NOMO-1 treated with dmso at 0.1 percent for 144 hours (cell line): ENCODE results near the gene TRAPPC10.

Experiments
- DNase-seq: peaks from one replicate; lab custom pipeline; 2025; ENCODE audit not compliant: unreplicated experiment; lab: John Stamatoyannopoulos, UW

Gene TRAPPC10

DNA sequence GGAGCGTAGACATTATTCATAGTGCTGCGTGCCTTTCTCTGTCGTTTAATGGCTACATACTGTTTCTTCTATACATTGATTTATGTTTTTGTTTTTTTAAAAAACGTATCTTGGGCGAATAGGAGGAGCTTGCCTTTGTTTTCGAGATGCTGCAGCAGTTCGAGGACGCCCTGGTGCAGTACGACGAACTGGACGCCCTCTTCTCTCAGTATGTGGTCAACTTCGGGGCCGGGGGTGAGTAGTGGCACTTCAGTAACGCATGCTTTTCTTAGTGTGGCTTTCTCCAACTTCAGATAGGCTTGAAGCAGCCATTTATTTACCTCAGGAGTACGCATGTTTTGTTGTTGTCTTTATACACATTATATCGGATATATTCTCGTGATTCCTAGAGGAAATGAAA lies 46.9 kb downstream of the TRAPPC10 start:
- no peak for DNase-seq

DNA sequence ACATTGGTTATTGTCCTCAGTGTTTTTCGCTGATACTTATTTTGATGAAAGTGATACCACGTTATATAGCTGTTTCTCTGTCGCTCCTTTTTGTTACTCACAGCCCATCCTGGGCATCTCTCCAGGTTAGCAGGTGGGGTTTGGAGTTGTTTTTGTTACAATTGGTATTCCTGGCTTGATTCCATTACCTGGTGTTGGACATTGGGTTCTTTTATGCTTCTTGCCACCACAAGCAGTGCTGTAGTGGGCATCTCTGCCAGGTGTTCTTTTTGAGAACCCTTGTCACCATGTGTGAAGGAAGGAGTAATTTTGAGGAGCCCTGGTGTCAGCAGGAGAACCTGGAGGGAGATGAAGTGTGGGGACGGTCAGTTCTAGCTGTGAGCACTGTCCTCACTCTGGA lies 47.6 kb downstream of the TRAPPC10 start:
- no peak for DNase-seq

DNA sequence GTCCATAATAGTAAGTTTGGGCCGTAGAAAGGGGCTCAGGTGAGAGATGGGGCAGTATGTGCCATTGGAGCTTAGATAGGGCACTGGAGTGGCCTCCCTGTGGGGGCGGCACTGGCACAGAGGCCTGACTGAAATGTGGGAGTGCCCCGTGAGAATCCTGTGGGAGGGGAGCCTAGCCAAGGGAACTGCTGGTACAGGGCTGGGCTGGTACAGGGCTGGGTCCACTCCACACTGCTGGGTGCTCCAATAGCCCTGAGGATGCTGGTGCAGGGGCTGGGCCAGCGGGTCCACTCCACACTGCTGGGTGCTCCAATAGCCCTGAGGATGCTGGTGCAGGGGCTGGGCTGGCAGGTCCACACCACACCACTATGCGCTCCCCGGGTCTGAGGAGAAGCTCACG lies 50.3 kb downstream of the TRAPPC10 start:
- no peak for DNase-seq

DNA sequence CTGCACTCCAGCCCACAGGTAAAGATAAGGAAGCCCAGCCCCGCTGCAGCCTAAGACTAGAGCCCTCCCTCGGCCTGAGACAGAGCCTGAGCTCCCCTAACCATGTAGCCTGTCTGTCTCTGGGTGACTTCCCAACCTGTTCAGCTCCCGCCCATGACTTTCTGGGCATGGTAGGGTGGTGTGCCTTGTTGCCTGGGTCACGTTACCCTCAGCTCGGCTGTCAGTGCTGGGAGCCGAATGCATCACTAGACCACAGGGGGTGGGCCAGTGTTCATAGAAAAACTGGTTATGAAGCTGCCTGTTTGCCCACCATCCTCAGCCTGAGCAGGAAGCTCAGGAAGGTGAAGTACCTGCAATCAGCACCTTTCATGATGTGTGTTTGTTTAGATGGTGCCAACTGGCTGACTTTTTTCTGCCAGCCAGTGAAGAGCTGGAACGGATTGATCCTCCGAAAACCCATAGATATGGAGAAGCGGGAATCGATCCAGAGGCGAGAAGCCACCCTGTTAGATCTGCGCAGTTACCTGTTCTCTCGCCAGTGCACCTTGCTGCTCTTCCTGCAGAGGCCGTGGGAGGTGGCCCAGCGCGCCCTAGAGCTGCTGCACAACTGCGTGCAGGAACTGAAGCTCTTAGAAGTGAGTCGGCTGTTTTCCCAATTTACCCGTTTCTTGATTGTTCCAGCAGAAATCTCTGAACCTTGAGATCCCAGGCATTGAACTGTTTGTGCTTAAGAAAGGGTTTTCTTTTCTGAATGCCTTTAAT lies 51.2 kb downstream of the TRAPPC10 start:
- DNase-seq, result no peak

DNA sequence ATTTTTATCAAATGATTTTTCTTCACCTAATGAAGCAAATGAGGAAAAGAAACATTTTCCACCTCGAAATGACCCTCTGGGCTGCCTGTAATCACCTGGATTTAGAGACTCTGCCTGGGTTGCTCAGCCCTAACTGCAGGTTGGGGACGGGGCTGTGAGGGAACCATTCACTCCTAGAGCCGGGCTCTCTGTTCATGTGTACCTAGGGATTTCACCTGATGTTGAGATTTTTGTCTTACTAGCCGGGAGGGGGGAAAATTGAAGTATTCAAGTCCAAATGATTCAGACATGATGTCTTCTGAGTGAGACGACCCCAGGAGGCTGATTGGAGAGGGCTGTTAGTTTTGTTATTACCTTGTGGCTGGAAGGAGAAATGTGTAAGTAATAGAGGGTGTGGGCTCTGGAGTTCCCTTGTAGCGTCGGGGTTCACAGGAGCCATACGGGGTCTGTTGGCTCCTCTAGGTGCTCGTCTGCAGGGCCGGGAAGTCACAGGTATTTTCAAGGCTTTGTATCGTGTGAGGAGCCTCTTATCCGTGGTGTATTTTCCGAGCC lies 52.8 kb downstream of the TRAPPC10 start:
- DNase-seq, result no peak

DNA sequence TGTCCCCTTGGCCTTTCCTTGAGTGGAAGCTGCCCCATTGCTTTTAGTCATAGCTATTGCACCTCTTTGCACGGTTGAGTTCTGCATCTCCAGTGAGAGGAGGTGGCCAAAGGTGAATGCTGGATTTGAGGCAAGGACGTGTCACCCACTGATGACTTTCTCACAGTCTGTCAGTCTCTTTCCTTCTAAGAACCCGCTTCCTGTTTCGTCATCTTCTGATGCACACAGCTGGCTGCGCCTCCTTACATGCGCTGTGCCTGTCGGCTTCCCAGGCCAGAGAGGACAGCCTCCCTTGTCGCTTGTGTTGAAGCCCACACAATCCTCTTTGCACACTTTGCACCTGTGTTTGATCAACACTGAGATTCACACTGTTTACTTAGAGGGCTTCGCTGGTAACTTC lies 53.3 kb downstream of the TRAPPC10 start:
- DNase-seq, result peak; percentile 9

DNA sequence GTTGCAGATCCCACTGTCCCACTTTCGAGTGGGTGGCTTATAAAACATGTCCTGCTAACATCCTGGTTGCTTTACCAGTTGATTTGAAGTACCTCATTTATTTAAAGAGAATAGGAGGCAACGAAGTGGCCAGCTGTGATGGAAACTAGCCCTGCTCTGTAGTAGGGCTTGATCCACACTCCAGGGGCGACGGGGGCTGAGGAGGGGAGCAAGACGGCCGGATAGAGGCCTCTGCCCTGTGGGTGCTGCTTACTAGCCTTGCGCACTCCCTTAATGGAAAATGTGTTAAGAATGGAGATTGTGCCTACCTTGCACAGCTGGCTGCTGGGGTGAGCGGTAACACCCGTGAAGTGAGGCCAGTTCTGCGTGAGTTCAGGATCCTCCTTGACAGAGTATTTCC lies 54.0 kb downstream of the TRAPPC10 start:
- no peak for DNase-seq

DNA sequence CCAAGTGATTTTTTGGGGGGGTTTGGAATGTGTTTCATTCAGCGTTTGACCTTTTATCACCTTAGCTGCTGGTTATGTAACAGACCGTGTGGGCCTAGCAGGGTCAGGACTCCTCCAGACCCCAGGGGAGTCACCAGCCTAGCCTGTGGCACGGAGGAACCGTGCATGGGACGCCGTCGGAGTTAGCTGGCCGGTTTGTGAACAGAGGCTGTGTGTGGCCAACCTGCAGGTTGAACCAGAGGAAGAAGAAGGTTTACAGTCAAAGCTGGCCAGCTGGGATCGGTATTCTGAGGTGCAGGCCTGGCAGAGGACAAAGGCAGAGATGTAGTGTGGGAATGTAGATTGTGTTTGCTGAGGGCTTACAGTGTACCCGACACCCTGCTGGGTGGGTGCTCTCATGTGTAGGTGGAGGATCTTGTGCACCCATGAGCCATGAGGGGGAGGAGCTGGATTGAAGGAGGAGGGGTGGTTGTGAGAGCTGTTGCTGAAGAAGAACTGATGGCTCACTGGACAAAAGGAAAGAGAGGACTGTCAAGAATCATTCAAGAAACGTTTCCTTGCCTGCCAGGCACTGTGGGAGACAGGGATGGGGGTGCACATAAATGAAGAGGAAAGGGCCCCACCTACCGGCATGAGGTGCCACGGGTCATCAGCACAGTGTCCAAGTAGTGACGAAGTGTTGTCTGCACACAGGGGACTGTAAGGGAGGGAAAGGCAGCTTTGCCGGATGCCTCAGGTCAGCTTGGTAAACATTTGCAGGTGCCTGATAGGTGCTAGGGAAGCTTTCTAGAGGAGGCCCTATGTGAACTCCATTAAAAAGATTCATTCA lies 55.1 kb downstream of the TRAPPC10 start:
- DNase-seq, result no peak

DNA sequence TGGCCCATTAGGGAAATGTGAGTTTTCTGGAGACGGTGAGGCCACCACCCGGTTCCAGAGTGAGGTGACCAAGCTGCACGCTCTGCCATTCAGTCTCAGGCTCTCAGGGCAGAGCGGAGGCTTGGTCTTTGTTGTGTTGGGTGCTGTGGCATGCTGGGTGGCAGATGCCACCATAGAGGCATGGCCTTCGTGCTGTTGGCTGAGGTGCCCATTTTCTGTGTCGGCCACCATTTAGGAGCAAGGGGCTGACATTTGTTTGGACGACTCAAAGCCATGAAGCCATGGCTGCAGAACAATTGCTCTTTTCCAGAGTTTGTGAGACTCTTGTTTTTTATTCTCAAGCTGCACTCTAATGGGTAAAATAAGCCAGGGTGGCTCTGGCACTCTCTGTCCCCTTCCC lies 58.3 kb downstream of the TRAPPC10 start:
- DNase-seq, result no peak

DNA sequence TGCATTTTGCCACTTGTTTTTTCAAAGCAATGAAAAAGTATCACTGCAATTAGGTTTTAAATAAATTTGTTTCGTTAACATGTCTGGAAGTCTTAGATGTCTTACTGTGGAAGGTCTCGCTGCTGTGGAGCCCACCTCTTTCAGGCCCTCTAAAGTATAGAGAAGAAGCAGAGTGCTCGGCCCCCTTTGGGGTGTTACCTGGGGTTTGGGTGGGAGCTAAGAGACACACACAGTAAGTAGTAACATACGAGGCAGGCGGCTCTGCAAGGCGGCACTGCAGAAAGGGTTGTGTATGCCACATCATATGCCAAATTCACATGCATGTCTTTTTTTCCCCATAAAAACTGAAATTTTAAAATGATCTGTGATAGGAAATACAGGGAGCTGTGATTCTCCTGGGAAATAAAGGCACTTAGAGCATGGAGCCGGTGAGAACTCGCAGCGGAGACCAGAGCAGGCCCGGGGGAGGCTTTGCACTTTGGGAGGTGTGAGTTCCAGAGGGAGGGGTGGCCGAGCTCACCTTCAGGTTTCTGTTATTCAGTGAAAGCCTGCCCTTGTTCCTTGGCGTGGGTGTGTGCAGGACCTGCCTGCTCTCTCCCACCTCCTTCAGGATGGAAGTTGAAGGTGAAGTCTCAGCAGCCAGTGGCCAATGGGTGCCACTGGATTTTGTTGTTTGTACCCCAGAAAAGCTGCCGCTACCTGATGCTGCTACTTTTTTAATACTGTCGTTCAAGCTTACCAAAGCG lies 59.4 kb downstream of the TRAPPC10 start:
- no peak for DNase-seq

DNA sequence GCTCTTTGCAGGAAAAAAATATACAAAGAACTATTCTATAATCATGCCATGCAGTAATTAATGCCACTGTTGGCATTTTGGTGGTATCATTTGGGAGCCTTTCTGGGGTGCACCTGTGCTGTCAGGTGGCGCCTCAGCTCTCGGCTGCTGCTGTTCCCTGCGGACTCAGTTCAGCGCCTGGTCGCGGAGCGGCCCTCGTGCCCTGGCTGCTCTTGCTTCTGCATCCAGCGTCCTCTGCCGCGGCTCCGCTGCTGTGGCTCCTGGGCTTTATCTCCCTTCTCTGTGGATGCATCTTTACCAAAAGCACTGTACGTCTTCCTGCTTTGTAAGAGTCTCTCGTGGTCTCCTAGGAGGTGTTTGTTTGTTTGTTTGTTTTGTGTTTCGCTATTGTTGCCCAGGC lies 60.0 kb downstream of the TRAPPC10 start:
- no peak for DNase-seq

DNA sequence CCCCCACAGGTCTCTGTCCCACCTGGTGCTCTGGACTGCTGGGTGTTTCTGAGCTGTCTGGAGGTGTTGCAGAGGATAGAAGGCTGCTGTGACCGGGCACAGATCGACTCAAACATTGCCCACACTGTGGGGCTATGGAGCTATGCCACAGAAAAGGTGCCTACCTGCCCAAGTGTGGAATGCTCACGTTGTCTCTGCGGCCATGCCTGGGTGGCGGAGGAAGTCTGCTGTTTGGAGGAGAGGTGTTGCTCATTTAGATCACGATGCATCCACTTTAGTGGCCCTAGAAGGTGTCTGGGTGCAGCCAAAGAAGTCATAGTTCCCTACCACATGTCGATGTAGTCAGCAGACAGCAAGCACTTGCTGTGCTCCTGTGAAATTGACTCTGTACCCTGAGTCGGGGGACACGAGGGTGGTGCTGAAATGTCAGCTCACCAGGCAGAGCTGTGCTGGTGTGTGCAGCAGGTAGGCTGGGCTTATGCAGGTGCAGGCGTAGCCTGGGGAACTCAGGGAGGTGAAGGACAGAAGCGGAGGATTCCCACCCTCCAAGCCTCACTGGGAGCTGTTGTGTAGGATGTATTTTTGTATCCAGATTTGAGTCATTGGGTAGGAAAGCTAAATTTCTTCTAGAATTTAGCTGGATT lies 62.3 kb downstream of the TRAPPC10 start:
- DNase-seq, result no peak

DNA sequence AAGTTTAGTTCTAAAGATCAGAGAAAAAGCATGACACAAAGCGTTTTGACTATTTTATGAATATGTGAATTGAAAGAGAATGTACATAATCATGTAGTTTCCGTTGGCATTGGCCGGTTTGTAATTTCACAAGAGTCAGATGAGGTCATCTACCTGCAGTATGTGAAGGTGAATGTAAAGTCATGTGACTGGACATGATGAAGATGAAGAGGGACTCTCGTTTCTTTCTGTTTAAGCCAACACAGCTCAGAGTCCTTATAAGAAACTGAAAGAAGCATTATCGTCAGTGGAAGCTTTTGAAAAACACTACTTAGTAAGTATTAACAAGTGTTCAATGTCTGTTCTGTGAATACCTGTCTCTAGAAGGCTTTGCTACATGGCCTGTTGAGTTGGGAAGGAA lies 64.2 kb downstream of the TRAPPC10 start:
- no peak for DNase-seq

DNA sequence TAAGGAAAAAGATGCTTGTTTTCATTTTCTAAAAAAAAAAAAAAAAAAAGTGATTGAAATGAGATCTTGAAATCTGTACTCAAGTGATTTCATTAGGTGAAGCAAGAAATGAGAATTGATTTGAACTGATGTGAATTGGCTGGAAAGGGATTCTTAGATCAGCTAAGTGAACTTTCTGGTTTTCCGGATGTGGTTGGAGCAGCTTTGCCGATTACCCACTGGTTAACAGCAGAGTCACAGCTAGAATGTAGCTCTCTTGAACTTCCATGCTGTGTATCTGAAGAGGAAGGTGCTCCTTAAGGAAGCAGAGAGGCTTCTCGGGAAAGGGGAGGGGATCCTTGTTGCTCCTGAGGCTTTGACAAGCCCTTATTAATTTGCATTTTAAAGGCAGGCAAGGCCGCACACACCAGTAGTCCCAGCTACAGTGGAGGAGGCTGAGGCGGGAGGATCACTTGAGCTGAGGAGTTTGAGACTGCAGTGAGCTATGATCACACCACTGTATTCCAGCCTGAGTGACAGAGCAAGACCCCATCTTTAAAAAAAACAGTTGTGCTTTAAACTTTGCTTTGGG lies 66.4 kb downstream of the TRAPPC10 start:
- no peak for DNase-seq

DNA sequence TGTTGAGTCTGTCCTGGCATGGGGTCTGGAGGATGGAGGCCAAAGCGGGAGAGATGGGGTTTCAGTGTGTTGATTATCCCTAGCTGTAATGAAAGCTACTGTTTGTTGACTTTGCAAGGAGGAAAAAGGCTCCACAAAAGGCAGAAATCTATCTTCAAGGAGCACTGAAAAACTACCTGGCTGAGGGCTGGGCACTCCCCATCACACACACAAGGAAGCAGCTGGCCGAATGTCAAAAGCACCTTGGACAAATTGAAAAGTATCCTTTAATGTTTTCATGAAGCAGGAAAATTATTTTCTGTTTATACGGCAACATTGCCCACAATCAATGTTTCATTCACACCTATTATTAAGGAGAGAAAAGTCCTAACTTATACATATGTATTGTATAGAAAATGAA lies 67.3 kb downstream of the TRAPPC10 start:
- DNase-seq, result no peak

DNA sequence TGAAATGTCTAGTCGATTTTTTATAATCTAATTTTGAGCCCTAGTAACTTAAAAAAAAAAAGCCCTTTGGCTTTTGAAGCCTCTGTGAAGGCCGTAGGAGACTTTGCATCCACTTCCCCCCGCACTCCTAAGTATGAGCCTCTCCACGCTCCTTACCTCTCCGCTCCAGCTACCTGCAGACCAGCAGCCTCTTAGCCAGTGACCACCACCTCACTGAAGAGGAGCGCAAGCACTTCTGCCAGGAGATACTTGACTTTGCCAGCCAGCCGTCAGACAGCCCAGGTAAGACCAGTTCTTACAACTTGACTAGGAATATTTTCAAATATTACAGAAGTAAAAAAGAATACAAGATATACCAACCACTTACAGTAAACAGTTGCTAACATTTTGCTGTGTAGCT lies 67.7 kb downstream of the TRAPPC10 start:
- no peak for DNase-seq

DNA sequence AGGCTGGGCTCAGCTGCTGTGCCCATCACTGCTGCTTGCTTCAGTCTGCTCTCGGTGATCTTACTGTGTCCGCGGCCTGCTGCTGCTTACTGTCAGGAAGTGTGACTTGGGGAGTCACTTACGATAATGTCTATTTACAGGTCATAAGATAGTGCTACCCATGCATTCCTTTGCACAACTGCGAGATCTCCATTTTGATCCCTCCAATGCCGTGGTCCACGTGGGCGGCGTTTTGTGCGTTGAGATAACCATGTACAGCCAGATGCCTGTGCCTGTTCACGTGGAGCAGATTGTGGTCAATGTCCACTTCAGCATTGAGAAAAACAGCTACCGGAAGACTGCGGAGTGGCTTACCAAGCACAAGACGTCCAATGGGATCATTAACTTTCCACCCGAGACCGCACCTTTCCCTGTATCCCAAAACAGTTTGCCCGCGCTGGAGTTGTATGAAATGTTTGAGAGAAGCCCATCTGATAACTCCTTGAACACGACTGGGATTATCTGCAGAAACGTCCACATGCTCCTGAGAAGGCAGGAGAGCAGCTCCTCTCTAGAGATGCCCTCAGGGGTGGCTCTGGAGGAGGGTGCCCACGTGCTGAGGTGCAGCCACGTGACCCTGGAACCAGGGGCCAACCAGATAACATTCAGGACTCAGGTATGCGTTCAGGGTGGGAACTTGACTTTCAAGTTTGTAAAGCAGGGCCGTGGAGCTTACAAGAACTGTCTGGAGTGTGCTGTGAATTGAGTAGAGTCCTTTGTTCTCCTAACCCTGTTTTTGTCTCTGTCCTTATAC lies 70.7 kb downstream of the TRAPPC10 start:
- DNase-seq, result no peak

DNA sequence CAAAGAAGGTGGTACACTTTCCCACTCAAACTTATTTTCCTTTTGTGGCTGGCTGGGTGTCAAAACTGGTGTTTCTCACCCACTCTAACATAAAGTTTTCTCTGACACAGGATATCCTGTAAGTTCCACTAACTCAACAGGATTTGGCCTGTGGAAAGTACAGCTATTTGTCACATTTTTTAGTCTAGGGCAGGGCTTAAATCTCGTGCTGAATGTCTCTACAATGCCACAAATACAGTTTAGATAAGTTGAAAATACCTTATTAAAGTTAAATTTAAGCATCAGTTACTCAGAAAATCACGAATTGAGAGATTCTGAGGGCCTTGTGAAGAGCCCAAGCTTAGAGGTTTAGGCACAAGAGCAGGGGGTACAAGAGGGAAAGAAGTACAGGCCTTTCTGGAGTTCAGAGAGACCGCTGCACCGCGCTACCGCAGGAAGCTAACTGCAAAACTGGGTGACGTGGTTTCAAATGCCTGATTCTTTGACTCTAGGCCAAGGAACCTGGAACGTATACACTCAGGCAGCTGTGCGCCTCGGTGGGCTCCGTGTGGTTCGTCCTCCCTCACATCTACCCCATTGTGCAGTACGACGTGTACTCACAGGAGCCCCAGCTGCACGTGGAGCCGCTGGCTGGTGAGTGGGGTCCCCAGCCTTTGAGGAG lies 71.7 kb downstream of the TRAPPC10 start:
- DNase-seq, result no peak

DNA sequence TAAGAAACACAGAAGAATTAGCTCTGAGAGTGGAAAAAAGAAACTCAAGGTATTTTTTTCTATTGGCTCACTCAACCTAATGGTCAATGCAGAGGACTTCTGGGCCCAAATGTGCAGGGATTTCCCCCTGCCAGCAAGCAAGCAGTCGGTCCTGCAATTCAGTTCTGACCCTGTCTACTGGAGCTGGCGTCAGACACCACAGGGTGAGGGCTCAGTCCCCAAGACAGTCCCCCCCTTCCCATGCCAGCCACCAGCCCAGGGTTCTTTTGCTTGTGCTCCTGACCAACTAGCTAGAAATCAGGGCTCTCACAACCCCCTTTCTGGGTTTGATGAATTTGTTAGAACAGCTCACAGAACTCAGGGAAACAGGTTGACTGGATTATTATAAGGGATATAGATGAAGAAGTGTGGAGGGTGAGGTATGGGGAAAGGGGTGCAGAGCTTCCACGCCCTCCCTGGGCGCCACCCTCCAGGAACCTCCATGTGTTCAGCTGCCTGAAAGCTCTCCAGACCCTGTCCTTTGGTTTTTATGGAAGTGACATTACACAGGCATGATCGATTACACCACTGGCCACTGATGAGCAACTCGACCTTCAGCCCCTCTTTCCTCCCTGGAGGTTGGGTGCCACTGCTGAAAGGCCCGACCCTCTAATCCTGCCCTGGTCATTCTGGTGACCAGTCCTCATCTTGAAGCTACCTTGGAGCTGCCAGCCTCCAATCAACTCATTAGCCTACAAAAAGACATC lies 72.6 kb downstream of the TRAPPC10 start:
- no peak for DNase-seq
